ENCODE measurements around the gene ITGA11. TPM values are rescaled to one million over a fixed set of nuclear protein-coding genes. Genes with fewer than 3 reads are reported as not detected.
A peak's percentile ranks its signal among the peaks of the same experiment; 100 is the strongest.

Gene ITGA11
- 0.01 TPM for polyA plus RNA-seq (2012; ENCODE audit: low read depth, missing spikeins)

- FAIRE-seq (no peak), DNase-seq (ENCODE audit: insufficient read length, low spot score) (peak; percentile 34)
- TF ChIP-seq PAX5 (IDR thresholded peaks at IDR 0.05; ENCODE audit: insufficient read depth, low read length, severe bottlenecking) (no peak), POLR2AphosphoS5 (IDR thresholded peaks at IDR 0.05; ENCODE audit: low read depth, low read length) (no peak), POLR2A (IDR thresholded peaks at IDR 0.05; ENCODE audit: low read depth, low read length) (no peak), SPI1 (IDR thresholded peaks at IDR 0.05; ENCODE audit: low read depth, low read length) (no peak), POU2F2 (IDR thresholded peaks at IDR 0.05; ENCODE audit: low read depth, low read length) (no peak), TAF1 (IDR thresholded peaks at IDR 0.05; ENCODE audit: low read depth, low read length) (no peak)
Measured at GRCh38 chr15:68431792-68432401, at the start of gene ITGA11. ITGA11 (minus strand) TSS chr15:68432163; CDS start chr15:68432066, 97 bp downstream.

GRCh38 chr15:68481321-68481720, 49.4 kb upstream of the ITGA11 start:
- TF ChIP-seq POU2F2 (IDR thresholded peaks at IDR 0.05; ENCODE audit: low read depth, low read length) (no peak), POLR2AphosphoS5 (IDR thresholded peaks at IDR 0.05; ENCODE audit: low read depth, low read length) (no peak), SPI1 (IDR thresholded peaks at IDR 0.05; ENCODE audit: low read depth, low read length) (no peak), PAX5 (IDR thresholded peaks at IDR 0.05; ENCODE audit: insufficient read depth, low read length, severe bottlenecking) (no peak), POLR2A (IDR thresholded peaks at IDR 0.05; ENCODE audit: low read depth, low read length) (no peak), TAF1 (IDR thresholded peaks at IDR 0.05; ENCODE audit: low read depth, low read length) (no peak)
- no peak for FAIRE-seq

GRCh38 chr15:68480296-68480695, 48.3 kb upstream of the ITGA11 start:
- FAIRE-seq (no peak), DNase-seq (ENCODE audit: insufficient read length, low spot score) (no peak)
- TF ChIP-seq TAF1 (IDR thresholded peaks at IDR 0.05; ENCODE audit: low read depth, low read length) (no peak), POLR2AphosphoS5 (IDR thresholded peaks at IDR 0.05; ENCODE audit: low read depth, low read length) (no peak), POLR2A (IDR thresholded peaks at IDR 0.05; ENCODE audit: low read depth, low read length) (no peak), POU2F2 (IDR thresholded peaks at IDR 0.05; ENCODE audit: low read depth, low read length) (no peak)

More at GRCh38 chr15:68481321-68481720, 49.4 kb upstream of the ITGA11 start:
- DNase-seq (ENCODE audit: insufficient read length, low spot score), result no peak

- DNase-seq (ENCODE audit: insufficient read length, low spot score) (no peak), FAIRE-seq (no peak)
- TF ChIP-seq POLR2A (IDR thresholded peaks at IDR 0.05; ENCODE audit: low read depth, low read length) (no peak), POU2F2 (IDR thresholded peaks at IDR 0.05; ENCODE audit: low read depth, low read length) (no peak), SPI1 (IDR thresholded peaks at IDR 0.05; ENCODE audit: low read depth, low read length) (no peak), TAF1 (IDR thresholded peaks at IDR 0.05; ENCODE audit: low read depth, low read length) (no peak), POLR2AphosphoS5 (IDR thresholded peaks at IDR 0.05; ENCODE audit: low read depth, low read length) (no peak), PAX5 (IDR thresholded peaks at IDR 0.05; ENCODE audit: insufficient read depth, low read length, severe bottlenecking) (no peak)
Measured at GRCh38 chr15:68479870-68480269, 47.9 kb upstream of the ITGA11 start.

- FAIRE-seq, result no peak
- no peak for DNase-seq (ENCODE audit: insufficient read length, low spot score)
- TF ChIP-seq POLR2AphosphoS5 (IDR thresholded peaks at IDR 0.05; ENCODE audit: low read depth, low read length) (no peak), SPI1 (IDR thresholded peaks at IDR 0.05; ENCODE audit: low read depth, low read length) (no peak), TAF1 (IDR thresholded peaks at IDR 0.05; ENCODE audit: low read depth, low read length) (no peak), PAX5 (IDR thresholded peaks at IDR 0.05; ENCODE audit: insufficient read depth, low read length, severe bottlenecking) (no peak), POLR2A (IDR thresholded peaks at IDR 0.05; ENCODE audit: low read depth, low read length) (no peak), POU2F2 (IDR thresholded peaks at IDR 0.05; ENCODE audit: low read depth, low read length) (no peak)
Measured at GRCh38 chr15:68479406-68479805, 47.4 kb upstream of the ITGA11 start.

GRCh38 chr15:68478853-68479252, 46.9 kb upstream of the ITGA11 start:
- FAIRE-seq (no peak), DNase-seq (ENCODE audit: insufficient read length, low spot score) (no peak)
- TF ChIP-seq TAF1 (IDR thresholded peaks at IDR 0.05; ENCODE audit: low read depth, low read length) (no peak), PAX5 (IDR thresholded peaks at IDR 0.05; ENCODE audit: insufficient read depth, low read length, severe bottlenecking) (no peak), POLR2A (IDR thresholded peaks at IDR 0.05; ENCODE audit: low read depth, low read length) (no peak), POU2F2 (IDR thresholded peaks at IDR 0.05; ENCODE audit: low read depth, low read length) (no peak)

- TF ChIP-seq TAF1 (IDR thresholded peaks at IDR 0.05; ENCODE audit: low read depth, low read length), result no peak
- FAIRE-seq (no peak), DNase-seq (ENCODE audit: insufficient read length, low spot score) (no peak)
Measured at GRCh38 chr15:68475449-68475848, 43.5 kb upstream of the ITGA11 start.

- DNase-seq (ENCODE audit: insufficient read length, low spot score) (no peak), FAIRE-seq (no peak)
- TF ChIP-seq POLR2A (IDR thresholded peaks at IDR 0.05; ENCODE audit: low read depth, low read length), result no peak
- no peak for TF ChIP-seq TAF1 (IDR thresholded peaks at IDR 0.05; ENCODE audit: low read depth, low read length)
- no peak for TF ChIP-seq POLR2AphosphoS5 (IDR thresholded peaks at IDR 0.05; ENCODE audit: low read depth, low read length)
- no peak for TF ChIP-seq PAX5 (IDR thresholded peaks at IDR 0.05; ENCODE audit: insufficient read depth, low read length, severe bottlenecking)
- no peak for TF ChIP-seq SPI1 (IDR thresholded peaks at IDR 0.05; ENCODE audit: low read depth, low read length)
- no peak for TF ChIP-seq POU2F2 (IDR thresholded peaks at IDR 0.05; ENCODE audit: low read depth, low read length)
Measured at GRCh38 chr15:68471541-68471940, 39.6 kb upstream of the ITGA11 start.

GRCh38 chr15:68470976-68471375, 39.0 kb upstream of the ITGA11 start:
- no peak for FAIRE-seq

GRCh38 chr15:68470049-68470742, 38.2 kb upstream of the ITGA11 start:
- FAIRE-seq (no peak), DNase-seq (ENCODE audit: insufficient read length, low spot score) (no peak)
- TF ChIP-seq POLR2A (IDR thresholded peaks at IDR 0.05; ENCODE audit: low read depth, low read length), result no peak
- no peak for TF ChIP-seq TAF1 (IDR thresholded peaks at IDR 0.05; ENCODE audit: low read depth, low read length)
- no peak for TF ChIP-seq SPI1 (IDR thresholded peaks at IDR 0.05; ENCODE audit: low read depth, low read length)
- no peak for TF ChIP-seq POLR2AphosphoS5 (IDR thresholded peaks at IDR 0.05; ENCODE audit: low read depth, low read length)
- no peak for TF ChIP-seq POU2F2 (IDR thresholded peaks at IDR 0.05; ENCODE audit: low read depth, low read length)
- no peak for TF ChIP-seq PAX5 (IDR thresholded peaks at IDR 0.05; ENCODE audit: insufficient read depth, low read length, severe bottlenecking)

More at GRCh38 chr15:68470976-68471375, 39.0 kb upstream of the ITGA11 start:
- no peak for TF ChIP-seq POLR2A (IDR thresholded peaks at IDR 0.05; ENCODE audit: low read depth, low read length)
- DNase-seq (ENCODE audit: insufficient read length, low spot score), result no peak

Data from GM12891 (cell line).